GM12865 (cell line): Measurements from ENCODE around the gene GNRHR.
"Not testable (repeated sequence)": the region's sequence is repeated elsewhere in the genome, so short reads cannot be mapped to it uniquely, and the experiment has no call there.

Experiments
- DNase-seq: peaks from one replicate; pipeline ENCODE4 v3.0.0; 2010; ENCODE audit warnings: low read depth
- H3K4me3 ChIP-seq: 2 replicates; pipeline ENCODE4 v1.5.1; 2011; ENCODE audit warnings: mild to moderate bottlenecking, low read depth, low read length, control low read depth
- TF ChIP-seq, protein P1 (sequence below): IDR thresholded peaks from 2 replicates; pipeline ENCODE4 v1.5.1; 2011; ENCODE audit warnings: low read length, control low read depth, low read depth, inconsistent platforms; ENCODE audit not compliant: insufficient read depth; ENCODE audit errors: missing control alignments

The GNRHR gene

DNA sequence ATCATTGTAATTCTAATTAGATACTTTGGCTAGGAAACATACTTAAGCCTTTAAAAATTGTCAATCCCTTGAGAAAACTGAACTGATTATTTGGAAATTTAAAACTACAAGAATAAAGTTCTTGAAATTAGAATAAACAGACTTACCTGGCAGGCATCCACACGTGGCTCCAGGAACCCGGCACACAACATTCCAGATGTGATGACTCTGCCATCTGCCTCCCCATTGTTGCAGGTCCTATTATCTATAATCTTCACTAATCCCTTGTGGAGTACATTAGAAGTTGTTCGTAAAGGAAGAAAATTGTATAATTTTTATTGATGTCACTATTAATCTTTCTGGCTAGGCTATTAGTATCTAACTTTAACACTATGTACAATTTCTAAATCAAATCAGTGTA is 16.2 kb upstream of the GNRHR start:
- no peak for DNase-seq
- no peak overlapping the region for H3K4me3 ChIP-seq

GRCh38 chr4:67765928-67766327 is 11.7 kb upstream of the GNRHR start:
- no peak for DNase-seq
- no peak overlapping the region for H3K4me3 ChIP-seq
- TF ChIP-seq, protein P1, sequence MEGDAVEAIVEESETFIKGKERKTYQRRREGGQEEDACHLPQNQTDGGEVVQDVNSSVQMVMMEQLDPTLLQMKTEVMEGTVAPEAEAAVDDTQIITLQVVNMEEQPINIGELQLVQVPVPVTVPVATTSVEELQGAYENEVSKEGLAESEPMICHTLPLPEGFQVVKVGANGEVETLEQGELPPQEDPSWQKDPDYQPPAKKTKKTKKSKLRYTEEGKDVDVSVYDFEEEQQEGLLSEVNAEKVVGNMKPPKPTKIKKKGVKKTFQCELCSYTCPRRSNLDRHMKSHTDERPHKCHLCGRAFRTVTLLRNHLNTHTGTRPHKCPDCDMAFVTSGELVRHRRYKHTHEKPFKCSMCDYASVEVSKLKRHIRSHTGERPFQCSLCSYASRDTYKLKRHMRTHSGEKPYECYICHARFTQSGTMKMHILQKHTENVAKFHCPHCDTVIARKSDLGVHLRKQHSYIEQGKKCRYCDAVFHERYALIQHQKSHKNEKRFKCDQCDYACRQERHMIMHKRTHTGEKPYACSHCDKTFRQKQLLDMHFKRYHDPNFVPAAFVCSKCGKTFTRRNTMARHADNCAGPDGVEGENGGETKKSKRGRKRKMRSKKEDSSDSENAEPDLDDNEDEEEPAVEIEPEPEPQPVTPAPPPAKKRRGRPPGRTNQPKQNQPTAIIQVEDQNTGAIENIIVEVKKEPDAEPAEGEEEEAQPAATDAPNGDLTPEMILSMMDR: no peak

More for the DNA sequence above, 16.2 kb upstream of the GNRHR start:
- TF ChIP-seq, protein P1: no peak

- TF ChIP-seq, protein P1: no peak
- no peak for DNase-seq
- no peak overlapping the region for H3K4me3 ChIP-seq
Observed at GRCh38 chr4:67765401-67765800, 11.2 kb upstream of the GNRHR start.

GRCh38 chr4:67764183-67764582 is 10.0 kb upstream of the GNRHR start:
- no peak for DNase-seq
- TF ChIP-seq, protein P1: no peak
- no peak overlapping the region for H3K4me3 ChIP-seq

DNA sequence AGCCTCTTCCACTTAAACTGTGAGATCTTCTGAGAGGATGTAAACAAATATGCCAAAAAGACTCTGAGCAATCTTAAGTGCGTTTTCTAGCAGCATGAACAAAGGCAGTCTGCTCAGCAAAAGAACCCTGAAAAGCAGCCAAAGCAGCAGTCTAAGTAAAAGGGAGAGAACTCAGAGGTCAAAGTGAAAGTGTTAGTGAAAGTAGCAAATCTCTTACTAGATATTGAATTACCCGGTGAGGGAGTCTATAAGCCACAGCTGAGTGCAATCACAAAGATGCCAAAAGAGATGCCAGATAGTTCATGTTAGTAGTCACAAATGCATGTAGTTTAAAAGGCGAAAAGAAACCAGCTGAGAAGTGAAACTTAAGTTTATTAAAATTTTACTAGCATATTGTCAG is 7.9 kb upstream of the GNRHR start:
- H3K4me3 ChIP-seq: no peak overlapping the region
- TF ChIP-seq, protein P1: no peak
- DNase-seq: peak; percentile 69

- not testable (repeated sequence) for DNase-seq, H3K4me3 ChIP-seq
Observed at GRCh38 chr4:67756991-67757390, 2.8 kb upstream of the GNRHR start.

DNA sequence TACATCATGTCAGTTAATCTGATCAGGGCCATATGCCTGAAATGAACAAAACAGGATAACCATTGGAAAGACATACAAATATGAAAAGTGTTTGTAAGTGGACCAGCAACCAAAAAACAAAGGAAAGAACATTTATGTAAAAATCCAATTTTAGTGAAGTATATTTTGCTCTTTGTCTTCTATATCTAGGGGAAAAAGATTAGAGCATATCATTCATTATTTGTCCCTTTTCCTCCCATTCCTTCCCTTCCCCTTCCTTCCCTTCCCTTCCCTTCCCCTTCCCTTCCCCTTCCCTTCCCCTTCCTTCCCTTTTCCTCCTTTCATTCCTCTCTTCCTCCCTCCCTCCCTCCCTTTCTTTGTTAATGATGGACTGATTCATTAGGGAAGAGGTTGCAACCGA is 1.8 kb upstream of the GNRHR start:
- H3K4me3 ChIP-seq: no peak overlapping the region
- no peak for DNase-seq
- TF ChIP-seq, protein P1: no peak
